Measurements from ENCODE around the gene APLNR. TPM values are rescaled to one million over a fixed set of nuclear protein-coding genes. Genes with fewer than 3 reads are reported as not detected.

APLNR gene
- total RNA-seq, 1 donor from 2014 or later = 15.4 TPM

DNA sequence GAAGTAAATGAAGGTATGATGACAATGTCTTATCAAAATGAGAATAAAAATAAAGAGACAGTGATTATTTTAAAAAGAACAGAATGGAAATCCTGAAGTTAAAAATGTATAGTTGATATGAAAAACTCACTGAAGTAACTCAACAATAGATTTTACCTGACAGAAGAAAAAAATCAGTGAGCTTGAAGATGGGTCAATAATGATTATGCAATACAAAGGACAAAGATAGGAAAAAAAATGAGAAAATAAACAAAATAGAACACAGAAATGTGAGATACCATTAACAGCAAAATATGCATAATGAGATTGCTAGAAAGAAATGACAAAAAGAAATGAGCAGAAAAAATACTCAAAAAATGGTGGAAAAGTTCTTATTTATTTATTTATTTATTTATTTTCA lies 19.1 kb upstream of the APLNR start:
- intact Hi-C loops (cut with DNase I) = no loop called here

DNA sequence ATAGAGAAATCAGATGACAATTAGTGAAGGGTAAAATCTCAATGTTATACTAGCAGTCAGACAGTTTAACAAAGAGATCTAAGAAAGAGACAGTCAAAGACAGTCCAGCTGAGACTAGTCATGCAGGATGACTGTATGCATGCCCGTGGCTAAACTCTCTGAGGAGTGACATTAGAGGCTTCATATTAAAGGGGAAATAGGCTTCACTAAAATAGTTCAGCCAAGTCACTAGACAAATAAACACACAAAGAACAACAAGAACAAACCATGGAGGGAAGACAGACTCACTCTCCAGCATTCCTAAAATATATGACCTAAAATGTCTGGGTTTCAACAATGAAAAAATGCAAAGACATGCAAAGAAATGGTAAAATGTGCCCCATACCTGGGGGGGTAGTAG lies 18.6 kb upstream of the APLNR start:
- ATAC-seq (ENCODE audit: poor library complexity) (no peak), DNase-seq (no peak)
- intact Hi-C loops (cut with DNase I) = no loop called here

More for the DNA sequence above, 19.1 kb upstream of the APLNR start:
- no peak for ATAC-seq (ENCODE audit: poor library complexity)
- no peak for DNase-seq

- ATAC-seq (ENCODE audit: poor library complexity) (no peak), DNase-seq (no peak)
- intact Hi-C loops (cut with DNase I) = no loop called here
These were observed 17.6 kb upstream of the APLNR start for GRCh38 chr11:57254631-57255030.

DNA sequence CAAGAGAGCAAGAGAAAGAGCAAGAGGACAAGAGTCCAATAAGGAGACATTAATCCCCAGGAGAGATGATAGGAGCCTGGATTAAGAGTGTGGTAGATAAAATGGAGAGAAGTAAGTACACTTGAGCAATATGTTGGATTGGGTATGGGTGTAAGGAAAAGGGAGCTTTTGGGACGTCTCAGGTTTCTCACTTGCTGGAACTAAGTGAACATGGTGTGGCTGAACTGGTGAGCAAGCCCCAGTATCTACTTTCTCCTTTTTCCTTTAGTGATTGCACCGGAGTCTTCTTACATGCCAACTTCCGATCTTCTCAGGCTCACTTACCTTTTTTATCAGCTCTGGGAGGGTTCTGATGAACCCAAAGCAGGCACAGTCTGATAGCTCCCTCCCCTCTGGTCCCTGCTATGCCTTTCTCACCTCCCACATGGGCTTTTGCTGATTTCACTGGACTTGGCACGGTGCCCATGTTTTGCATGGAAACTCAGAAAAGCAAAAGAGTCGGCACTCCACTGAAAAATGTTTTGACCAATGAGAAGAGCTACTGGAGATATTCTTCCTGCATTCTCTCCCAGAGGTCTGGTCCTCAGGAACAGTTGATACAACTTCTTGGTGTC lies 14.5 kb upstream of the APLNR start:
- no peak for ATAC-seq (ENCODE audit: poor library complexity)
- peak; percentile 47 for DNase-seq
- intact Hi-C loops (cut with DNase I) = no loop called here

- intact Hi-C loops (cut with DNase I) = no loop called here
- no peak for DNase-seq
- no peak for ATAC-seq (ENCODE audit: poor library complexity)
These were observed 14.0 kb upstream of the APLNR start for GRCh38 chr11:57251037-57251436.

- ATAC-seq (ENCODE audit: poor library complexity) = peak; percentile 86
- DNase-seq = peak; percentile 76
- intact Hi-C loops (cut with DNase I) = loop anchor here (2.0 to 5.0 kb wide), 3 partner anchors 117 to 409 kb away; no protein-coding TSS in a partner anchor
These were observed 12.6 kb upstream of the APLNR start for GRCh38 chr11:57249384-57250319.

- intact Hi-C loops (cut with DNase I) = loop anchor here (2.0 to 5.0 kb wide), 3 partner anchors 117 to 408 kb away; no protein-coding TSS in a partner anchor
- ATAC-seq (ENCODE audit: poor library complexity) = peak; percentile 97
- DNase-seq = peak; percentile 77
These were observed 11.8 kb upstream of the APLNR start for GRCh38 chr11:57248780-57249383.

GRCh38 chr11:57244911-57245310 lies 7.9 kb upstream of the APLNR start:
- ATAC-seq (ENCODE audit: poor library complexity) (no peak), DNase-seq (peak; percentile 40)
- intact Hi-C loops (cut with DNase I) = loop anchor here (5.0 kb wide), 3 partner anchors 38 to 128 kb away; no protein-coding TSS in a partner anchor

DNA sequence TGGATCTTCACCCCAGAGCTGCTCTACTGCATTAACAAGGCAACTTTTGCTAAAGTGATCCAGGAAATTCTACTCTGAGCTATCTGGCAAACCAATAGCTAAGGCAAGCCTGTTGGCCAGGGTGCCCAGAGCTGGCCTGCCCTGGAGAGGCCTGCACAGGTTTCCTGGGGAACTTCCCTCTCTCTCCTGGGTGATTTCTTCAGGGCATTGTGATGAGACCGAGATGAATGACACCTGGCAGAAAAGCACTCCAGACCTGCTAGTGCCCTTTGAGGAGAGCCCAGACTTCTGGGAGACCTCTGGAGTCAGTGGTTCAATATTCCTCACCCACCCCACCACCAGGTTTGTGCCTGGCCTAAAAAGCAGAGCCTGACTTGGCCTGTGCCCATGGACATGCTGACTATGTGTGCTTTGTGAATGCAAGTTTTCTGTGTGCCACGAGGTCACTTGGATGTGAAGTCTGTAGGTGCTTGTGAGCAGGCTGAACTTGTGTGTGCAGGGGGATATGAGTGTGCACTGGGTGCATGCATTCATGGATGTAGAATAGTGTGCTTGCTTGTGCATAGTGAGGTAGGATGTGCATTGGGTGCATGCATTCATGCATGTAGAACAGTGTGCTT lies 4.4 kb upstream of the APLNR start:
- DNase-seq = no peak
- ATAC-seq (ENCODE audit: poor library complexity) = no peak
- intact Hi-C loops (cut with DNase I) = loop anchor here (5.0 kb wide), 1 partner anchor 34 kb away; no protein-coding TSS in a partner anchor

DNA sequence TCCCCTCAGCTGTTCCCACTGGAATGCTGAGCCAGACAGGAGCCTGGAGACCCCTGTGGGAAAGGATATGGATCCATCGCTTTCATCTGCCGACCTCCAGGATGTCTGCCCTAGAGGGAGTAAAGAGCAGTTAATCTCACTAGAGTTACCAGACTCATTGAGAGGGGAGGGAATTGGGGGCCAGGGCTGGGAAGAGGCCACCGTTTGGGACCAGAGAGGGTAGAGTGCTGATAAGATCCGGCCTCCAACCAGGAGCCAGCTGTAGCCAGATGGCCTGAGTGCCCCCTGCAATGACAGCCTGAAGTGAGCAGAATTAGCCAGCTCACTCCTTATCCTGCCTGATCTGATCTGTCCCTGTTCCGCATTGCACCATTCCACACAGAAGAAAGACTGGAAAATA lies 3.7 kb upstream of the APLNR start:
- DNase-seq (no peak), ATAC-seq (ENCODE audit: poor library complexity) (peak; percentile 21)
- intact Hi-C loops (cut with DNase I) = loop anchor here (5.0 kb wide), 1 partner anchor 33 kb away; no protein-coding TSS in a partner anchor

DNA sequence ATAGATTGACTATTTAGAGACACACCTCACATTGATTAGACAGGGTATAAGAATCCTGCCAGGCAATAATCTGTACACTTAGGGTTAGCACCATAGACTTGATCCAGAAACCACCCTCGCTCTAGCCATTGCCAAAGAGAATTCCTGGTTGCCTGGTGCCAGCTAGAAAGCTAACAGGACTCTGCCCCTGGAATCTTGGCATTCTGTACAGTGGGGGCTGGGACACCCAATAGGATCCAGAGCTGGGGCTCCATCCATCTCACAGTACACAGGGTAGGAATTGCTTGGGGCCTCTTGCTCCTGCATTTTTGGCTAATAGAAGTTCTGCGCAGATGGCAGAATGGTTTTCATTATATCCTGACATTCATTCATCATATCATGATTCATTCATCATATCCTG lies 3.0 kb upstream of the APLNR start:
- ATAC-seq (ENCODE audit: poor library complexity) (no peak), DNase-seq (no peak)
- intact Hi-C loops (cut with DNase I) = loop anchor here (5.0 kb wide), 1 partner anchor 33 kb away; no protein-coding TSS in a partner anchor

DNA sequence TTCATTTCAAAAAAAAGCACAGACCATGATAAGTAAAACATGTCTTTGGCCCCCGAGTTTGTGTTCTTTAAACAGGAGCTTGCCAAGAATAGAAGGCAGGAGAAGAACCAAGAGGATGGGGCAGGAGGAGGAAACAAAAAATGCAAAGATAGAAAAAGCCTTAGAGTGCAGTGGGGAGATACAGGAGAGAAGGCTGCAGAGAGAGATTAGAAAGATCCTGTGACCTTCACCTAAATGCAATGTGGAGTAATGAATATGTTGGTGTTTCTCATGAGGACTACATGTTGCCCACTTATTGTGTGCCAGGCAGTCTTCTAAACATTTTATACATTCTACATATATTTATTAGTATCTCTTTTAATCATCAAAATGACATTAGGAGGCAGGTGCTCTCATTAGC lies 2.3 kb upstream of the APLNR start:
- ATAC-seq (ENCODE audit: poor library complexity) (no peak), DNase-seq (no peak)
- intact Hi-C loops (cut with DNase I) = no loop called here

DNA sequence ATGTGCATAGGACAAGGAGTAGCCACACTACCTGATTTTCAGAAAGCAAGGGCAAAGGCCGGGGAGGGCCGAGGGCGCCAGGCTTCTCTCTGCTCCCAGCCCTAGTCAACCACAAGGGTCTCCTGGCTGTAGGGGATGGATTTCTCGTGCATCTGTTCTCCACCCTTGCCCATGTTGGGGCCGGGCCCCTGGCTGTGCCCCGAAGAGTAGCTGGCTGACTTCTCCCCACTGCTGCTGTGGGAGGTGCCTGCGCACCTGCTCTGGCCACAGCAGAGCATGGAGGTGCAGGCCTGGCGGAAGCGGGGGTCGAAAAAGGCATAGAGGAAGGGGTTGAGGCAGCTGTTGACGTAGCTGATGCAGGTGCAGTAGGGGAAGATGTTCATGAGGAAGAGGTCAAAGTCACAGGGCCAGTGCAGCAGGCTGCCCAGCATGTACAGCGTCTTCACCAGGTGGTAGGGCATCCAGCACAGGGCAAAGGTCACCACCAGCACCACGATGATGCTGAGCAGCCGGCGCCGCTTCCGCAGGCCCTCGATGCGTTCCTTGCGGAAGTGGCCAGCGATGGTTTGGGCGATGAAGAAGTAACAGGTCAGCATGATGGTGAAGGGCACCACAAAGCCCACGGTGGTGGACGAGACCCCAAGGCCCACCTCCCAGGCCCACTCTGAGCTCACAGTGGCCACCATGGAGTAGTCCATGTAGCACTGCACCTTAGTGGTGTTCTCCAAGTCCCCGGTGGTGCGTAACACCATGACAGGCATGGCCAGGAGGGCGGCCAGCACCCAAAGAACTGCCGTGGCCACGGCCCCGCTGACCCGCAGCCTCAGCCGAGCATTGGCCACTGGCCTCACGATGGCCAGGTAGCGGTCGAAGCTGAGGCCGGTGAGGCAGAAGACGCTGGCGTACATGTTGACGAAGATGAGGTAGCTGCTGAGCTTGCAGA lies 1.0 kb downstream of the APLNR start:
- ATAC-seq (ENCODE audit: poor library complexity) (no peak), DNase-seq (no peak)
- intact Hi-C loops (cut with DNase I) = no loop called here

DNA sequence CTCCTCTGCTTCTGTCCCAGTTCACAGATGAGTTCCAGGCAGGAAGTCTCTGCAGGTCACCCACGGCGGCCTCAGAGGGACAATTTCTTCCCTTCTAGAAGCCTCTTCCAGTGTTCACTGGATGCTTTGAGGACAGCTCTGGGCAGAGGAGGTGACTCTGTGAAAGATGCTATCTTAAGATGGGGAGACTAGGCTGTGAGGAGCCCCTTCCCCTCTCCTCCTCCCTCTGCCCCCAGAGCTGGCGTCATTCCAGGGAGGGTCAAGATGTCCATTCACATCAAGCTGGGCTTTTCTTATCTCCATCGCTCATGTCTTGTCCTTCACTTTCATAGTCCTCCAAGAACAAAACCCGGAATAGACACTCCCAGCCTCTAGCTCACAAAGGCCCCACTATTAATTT lies 3.3 kb downstream of the APLNR start:
- intact Hi-C loops (cut with DNase I) = no loop called here
- DNase-seq (no peak), ATAC-seq (ENCODE audit: poor library complexity) (no peak)

DNA sequence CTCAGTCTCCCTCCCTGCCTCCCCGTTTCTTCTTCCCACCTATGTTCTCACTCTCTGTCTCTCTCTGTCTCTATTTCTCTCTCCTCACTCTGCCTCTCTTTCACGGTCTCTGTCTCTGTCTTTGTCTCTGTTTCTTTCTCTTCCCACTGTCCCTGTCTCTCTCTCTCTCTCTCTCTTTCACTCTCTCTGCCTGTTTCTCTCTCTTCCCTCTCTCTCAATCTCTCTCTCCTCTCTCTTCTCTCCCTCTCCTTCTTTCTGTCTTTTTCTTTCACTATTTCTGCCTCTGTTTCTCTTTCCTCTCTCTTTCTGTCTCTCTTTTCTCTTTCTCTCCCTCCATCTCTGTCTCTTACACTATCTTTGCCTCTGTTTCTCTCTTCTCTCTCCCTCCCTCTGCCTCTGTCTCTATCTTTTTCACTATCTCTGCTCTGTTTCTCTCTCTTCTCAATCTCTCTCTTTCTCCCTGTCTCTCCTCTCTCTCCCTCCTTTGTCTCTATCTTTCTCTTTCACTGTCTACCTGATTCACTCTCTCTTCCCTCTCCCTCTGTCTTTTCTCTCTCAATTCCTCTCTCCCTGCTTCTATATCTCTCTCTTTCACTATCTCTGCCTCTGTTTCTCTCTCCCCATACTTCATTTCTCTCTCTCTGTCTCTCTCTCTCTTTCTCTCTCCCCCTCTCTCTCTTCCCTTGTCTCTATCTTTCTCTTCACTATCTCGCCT lies 5.4 kb downstream of the APLNR start:
- intact Hi-C loops (cut with DNase I) = no loop called here
- no peak for ATAC-seq (ENCODE audit: poor library complexity)
- no peak for DNase-seq

GRCh38 chr11:57230791-57231538 lies 6.1 kb downstream of the APLNR start:
- intact Hi-C loops (cut with DNase I) = no loop called here
- ATAC-seq (ENCODE audit: poor library complexity) (peak; percentile 73), DNase-seq (peak; percentile 48)

- intact Hi-C loops (cut with DNase I) = no loop called here
- no peak for DNase-seq
- peak; percentile 19 for ATAC-seq (ENCODE audit: poor library complexity)
These were observed 6.7 kb downstream of the APLNR start for GRCh38 chr11:57230316-57230715.
